HG02870 (cell line): ENCODE measurements around the gene MUC2.

Experiments
- ATAC-seq: cut with Tn5 transposase; IDR thresholded peaks from one replicate; pipeline ENCODE4 v1.9.1; 2021; ENCODE audit warnings: mild to moderate bottlenecking, moderate library complexity; ENCODE audit not compliant: unreplicated experiment

Gene MUC2

DNA sequence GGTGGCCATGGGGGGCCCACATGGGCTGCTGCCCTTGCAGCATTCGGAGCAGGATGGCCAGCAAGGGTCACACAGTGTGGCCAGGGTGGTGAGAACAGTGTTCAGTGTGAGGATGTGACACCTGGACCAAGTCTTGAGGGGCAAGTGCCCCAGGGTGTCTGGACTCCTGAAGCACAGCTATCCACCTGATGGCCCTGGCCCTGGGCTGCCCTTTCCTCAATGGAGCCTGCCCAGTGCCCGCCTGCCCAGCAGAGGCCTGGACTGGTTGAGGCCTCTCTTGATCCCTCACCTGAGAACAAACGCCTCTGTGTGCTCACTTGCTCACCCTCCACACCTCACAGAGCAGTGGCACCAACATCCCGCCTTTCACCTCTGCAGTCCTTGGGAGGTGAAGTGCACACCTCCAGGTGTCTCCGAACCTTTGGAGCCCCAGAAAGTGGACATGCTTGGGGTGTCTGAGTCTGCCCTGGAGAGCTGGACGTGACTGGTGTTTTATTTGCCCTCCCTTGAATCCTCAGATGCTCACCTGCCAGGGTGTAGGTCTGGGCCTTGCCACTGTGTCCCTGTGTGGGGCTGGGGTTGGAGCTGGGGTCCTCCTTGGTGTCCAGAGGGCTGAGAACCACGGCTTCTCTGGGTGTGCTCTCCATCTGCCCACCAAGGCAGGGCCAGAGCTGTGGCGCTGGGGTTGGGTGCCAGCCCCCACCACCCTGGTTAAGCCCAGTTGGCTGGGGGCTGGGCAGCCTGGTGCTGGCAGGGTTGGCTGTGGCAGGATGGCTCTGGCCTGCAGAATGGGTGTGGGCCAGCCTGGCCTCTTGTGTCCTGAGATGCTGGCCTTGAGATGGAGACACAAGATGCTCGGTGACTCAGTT, 3.8 kb upstream of the MUC2 start:
- ATAC-seq, result no peak

DNA sequence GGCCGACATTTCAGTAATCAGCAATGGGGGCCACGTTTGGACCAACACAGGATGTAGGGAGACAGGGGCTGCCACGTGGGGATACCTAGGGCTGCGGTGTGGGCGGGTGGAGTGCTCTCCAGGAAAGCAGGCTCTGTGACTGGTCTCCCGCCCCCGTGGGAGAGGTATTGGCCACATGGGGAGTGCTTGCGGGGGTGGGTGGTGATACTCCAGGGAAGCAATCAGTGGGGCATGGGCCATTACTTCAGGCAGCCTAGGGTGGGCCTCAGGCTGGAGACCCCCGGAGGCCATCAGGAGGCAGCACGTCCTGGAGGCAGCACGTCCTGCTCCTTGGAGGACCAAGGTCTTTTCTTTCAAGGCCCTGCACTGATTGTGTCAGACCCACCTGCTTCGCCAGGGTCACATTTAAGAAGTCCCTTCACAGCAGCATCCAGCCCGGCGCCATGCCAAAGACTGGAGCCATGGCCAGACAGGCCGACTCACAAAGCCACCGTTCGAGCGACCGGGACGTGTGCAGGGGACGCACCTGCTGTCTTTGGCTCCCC, 3.0 kb upstream of the MUC2 start:
- ATAC-seq, result no peak

DNA sequence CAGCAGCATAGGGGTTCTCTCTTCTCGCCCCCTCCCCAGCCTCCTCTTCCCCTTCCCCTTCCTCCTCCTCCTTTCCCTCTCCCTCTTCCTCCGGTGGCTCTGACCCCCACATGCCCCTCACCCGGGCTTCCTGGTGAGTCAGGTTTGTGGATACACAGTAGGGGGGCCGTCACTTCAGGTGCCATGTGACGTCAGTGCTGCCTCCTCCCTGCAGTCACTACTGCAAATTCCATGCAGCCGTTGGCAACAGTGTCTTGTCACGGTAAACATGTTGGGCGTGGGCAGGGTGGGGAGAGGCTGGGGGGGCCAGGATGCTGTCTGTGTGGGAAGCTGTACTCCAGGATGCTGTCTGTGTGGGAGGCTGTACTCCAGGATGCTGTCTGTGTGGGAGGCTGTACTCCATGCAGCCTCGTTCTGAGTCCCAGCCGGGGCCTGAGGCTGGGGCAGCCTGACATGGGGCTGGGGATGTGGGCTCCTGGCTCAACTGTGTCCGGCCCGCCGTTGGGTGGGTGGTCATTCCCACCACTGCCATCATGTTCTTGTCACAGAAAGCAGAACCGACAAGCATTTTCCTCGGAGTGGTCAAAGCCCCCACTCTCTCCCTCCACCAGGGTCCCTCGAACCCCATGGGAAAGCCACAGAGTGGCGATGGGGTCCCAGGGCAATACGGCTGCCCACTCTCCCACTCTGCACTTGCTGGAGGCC, 2.4 kb upstream of the MUC2 start:
- ATAC-seq, result no peak

DNA sequence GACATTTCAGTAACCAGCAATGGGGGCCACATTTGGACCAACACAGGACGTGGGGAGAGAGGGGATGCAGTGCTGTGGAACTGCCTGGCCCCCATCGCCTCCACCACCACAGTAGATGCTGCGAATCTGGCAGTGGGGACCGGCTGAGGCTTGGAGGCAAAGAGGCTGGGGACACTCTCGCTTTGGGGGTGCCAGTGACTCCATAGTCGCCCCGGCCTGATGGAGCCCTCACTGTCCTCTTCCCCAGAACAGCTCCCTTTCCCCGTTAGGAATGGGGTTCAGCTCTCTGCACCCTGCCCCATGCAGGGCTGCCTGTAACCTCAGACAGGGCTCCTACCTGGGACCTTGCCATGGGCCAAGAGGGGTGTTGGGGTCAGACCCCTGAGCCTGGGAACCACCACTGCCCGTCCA, 1.8 kb upstream of the MUC2 start:
- no peak for ATAC-seq

DNA sequence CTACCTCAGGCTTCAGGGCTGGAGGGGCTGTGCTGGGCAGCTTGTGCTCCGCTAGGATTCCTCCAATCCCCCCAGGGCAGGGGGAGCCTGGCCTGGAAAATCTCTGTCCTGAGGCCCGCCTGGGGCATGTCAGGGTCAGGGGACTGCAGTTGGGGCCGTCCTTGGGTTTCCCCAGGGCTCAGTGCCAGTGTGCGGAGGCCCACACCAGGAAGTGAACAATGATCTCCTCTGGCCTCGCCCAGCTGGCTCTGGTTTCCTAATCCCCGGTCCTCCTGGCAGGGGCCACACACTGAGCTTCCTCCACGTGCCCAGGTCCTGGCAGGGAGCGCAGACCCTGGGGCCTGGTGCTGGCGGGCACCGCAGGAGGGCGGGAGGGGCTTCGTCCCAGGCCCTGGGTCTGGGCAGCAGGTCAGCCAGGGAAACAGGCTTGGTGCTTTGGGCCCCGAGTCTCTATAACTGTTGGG, 1.4 kb upstream of the MUC2 start:
- no peak for ATAC-seq

DNA sequence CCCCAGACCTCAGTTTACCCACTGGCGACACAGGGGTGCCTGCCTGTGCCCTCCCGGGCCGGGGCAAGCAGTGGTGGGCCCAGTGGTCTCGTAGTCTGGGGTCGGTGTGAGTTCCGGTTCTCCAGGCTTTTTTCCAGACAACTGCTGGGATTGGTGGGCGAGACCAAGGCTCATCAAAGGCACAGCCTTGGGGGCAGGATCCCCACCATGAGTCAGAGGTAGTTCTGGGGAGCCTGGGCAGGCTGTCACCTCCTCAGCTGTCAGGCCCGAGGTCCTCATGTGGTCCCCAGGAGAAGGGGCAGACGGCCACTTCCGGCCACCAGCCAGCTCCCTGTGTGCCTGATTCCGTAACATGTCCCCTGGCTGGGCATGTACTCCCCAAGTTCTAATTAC, 827 bp upstream of the MUC2 start:
- no peak for ATAC-seq

DNA sequence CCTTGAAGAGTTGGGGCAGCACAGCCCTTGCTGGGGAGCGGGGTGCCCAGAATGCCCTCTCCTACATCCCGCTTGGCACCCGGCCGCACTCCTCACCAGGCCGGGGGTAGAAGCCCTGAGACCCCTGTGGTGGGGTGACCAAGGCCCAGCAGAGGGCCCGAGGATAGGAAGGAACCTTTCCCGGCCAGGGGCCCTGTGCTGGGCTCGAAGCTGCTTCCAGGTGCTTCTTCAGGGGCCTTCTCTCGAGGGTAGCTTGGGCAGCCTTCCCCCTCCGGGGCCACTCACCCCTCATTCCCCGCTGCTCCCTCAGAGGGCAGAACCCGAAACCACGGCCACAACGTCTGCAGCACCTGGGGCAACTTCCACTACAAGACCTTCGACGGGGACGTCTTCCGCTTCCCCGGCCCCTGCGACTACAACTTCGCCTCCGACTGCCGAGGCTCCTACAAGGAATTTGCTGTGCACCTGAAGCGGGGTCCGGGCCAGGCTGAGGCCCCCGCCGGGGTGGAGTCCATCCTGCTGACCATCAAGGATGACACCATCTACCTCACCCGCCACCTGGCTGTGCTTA, 752 bp downstream of the MUC2 start:
- no peak for ATAC-seq

DNA sequence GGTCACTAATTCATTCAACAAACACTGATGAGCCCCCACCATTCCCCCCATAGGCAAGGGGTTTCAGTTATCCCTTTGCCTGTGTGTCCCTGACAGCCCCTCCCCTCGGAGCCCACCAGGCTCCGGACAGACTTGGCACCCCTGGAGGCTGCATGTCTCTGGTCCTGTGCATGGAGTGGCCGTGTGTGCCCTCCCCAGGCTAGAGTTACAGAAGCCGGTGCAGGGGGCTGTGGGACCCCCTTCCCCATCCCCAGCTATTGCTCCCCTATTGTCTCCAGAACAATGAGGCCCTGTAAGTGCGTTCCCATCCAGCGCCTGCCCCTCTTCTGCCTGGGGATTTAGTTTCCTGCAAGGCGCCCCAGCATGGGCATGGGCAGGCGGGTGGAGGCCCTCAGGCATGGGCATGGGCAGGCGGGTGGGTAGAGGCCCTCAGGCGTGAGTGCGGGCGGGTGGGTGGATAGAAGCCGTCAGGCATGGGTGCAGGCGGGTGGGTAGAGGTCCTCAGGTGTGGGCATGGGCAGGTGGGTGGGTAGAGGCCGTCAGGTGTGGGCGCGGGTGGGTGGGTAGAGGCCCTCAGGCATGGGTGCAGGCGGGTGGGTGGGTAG, 1.5 kb downstream of the MUC2 start:
- no peak for ATAC-seq

DNA sequence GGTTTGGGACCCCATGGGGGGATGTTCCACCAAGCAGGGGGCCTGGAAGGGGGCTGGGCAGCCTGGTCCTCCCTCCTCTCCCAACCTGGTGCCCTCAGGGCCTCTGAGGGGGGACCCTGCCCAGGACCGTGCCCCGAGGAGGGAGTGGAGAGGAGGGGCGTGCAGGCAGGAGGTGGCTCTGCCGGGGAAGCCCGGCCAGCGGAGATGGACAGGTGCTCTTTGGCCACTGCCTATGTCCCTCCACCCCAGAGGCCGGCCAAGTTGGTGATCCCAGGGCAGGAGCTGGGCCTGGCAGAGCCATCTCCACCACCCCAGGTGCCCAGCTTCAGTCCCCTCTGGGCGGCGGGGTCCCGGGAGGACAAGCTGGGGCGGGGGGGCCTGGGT, 2.4 kb downstream of the MUC2 start:
- no peak for ATAC-seq

DNA sequence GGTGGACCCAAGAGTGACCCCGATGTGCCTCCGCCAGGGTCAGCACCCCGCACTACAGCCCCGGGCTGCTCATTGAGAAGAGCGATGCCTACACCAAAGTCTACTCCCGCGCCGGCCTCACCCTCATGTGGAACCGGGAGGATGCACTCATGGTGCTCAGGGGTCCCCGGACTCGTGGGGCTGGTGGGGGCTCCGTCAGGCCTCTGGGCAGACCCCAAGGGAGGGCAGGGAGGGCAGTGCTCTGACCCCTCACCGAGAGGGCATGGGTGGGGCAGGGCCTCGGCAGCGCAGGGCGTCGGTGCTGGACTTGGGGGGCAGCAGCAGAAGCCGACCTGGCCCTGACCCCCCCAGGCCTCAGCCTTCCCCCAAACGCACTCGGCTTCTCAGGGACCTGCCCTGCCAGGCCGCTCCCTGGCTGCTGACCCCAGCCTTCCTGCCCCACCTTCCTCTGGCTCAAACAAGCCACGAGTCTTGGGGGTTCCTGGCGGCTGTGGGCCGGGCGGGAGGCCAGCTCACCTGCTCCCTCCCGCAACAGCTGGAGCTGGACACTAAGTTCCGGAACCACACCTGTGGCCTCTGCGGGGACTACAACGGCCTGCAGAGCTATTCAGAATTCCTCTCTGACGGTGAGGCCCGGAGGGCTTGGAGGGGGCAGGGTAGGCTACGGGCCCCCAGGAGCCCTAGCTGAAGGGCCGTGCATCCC, 2.9 kb downstream of the MUC2 start:
- no peak for ATAC-seq

DNA sequence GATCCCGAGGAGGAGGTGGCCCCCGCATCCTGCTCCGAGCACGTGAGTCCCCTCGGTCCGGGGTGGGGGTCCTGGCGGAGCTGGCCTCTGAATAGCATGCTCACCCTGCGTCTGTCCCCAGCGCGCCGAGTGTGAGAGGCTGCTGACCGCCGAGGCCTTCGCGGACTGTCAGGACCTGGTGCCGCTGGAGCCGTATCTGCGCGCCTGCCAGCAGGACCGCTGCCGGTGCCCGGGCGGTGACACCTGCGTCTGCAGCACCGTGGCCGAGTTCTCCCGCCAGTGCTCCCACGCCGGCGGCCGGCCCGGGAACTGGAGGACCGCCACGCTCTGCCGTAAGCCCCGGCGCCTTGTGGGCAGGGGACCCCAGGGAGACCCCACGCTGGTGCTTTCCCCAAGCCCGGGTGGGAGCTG, 3.5 kb downstream of the MUC2 start:
- no peak for ATAC-seq

DNA sequence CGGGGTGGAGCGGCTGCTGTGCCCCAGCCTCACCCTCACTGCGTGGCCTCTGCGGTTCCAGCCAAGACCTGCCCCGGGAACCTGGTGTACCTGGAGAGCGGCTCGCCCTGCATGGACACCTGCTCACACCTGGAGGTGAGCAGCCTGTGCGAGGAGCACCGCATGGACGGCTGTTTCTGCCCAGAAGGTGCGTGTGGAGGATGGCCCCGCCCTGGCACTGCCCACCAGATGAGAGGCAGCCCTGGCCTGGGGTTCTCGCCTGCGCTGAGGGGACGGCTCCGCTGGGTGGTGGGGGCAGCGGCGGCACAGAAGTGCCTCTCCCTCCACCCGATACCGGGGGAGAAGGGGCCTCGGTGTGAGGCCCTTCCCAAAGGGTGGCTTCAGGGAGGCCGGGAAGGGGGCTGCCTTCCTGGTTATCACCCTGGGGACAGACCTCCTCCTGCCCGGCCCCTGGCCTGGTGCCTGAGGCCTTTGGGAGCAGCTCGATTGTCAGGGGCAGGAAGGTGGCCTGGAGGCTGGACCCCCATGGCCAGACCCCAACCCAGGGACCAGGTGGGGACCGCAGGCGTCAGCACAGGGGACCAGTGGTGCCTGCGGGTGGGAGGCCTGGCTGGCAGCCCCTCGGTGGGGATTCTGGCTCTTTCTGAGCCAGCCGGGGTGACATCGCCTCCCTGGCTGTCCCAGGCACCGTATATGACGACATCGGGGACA, 7.1 kb downstream of the MUC2 start:
- ATAC-seq, result no peak

DNA sequence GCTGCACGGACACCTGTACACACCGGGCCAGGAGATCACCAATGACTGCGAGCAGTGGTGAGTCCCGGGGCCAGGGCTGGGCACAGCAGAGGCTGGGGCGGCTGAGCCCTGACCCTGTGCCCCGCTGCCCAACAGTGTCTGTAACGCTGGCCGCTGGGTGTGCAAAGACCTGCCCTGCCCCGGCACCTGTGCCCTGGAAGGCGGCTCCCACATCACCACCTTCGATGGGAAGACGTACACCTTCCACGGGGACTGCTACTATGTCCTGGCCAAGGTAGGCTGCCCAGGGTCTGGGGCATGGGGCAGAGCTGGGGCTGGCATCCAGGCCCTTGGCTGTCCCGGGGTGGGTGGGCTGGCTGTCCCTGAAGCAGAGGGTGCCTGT, 7.7 kb downstream of the MUC2 start:
- ATAC-seq, result no peak

DNA sequence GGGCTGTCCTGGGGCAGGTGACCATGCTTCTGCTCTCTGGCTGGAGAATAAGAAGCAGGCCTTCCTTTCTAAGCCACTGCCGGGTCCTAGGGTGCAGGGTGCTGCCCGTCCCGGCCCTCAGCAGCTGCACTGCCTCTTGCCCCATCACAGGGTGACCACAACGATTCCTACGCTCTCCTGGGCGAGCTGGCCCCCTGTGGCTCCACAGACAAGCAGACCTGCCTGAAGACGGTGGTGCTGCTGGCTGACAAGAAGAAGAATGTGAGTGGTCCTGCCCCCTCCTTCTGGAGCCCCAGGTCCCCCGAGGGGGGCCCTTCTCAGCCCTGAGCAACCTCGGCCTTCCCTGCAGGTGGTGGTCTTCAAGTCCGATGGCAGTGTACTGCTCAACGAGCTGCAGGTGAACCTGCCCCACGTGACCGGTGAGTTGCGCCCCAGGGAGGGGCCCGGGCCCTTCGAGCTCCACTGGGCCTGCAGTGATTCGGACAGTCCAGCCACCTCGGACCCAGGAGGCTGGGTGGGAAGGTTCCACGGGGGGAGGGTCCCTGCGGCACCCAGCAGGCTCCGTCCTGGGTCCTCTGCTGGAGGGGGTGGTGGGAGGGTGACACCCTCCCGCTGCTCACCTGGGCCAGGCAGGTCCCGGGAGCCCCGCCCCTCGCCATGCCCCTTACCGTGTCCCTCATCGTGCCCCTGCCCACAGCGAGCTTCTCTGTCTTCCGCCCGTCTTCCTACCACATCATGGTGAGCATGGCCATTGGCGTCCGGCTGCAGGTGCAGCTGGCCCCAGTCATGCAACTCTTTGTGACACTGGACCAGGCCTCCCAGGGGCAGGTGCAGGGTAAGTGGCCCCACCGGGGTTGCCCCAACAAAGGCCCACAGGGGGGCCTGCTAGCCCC, 8.3 kb downstream of the MUC2 start:
- ATAC-seq, result no peak

DNA sequence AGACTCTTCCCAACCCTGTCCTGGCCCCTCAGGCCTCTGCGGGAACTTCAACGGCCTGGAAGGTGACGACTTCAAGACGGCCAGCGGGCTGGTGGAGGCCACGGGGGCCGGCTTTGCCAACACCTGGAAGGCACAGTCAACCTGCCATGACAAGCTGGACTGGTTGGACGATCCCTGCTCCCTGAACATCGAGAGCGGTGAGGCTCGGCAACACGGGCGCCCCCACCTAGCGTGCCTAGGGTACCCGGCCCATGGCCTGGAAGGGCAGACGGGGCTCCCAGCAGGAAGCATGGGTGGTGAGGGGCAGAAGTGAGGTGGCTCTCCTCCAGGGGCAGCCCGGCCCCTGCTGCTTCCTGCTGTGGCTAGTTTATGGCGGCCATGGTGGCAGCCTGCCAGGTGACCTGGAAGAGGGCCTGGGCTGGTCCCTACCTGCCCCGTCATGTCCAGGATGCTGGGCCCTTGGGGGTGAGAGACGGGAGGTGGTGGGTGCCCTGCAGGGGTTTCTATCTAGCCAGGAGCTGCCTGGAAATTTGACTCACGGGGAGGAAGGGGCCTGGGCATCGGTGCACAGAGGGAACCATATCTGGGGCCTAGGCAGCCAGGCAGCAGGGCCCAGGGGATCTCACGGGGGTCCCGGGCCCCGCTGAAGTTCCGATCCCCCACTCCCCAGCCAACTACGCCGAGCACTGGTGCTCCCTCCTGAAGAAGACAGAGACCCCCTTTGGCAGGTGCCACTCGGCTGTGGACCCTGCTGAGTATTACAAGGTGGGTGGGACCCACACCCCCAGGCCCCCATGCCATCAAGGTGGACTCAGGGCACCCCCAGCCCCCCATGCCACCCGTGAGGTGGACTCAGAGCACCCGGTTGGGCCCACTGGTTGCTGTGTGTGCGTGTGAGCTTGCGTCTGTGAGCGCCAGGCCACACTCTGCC, 9.2 kb downstream of the MUC2 start:
- ATAC-seq, result no peak

DNA sequence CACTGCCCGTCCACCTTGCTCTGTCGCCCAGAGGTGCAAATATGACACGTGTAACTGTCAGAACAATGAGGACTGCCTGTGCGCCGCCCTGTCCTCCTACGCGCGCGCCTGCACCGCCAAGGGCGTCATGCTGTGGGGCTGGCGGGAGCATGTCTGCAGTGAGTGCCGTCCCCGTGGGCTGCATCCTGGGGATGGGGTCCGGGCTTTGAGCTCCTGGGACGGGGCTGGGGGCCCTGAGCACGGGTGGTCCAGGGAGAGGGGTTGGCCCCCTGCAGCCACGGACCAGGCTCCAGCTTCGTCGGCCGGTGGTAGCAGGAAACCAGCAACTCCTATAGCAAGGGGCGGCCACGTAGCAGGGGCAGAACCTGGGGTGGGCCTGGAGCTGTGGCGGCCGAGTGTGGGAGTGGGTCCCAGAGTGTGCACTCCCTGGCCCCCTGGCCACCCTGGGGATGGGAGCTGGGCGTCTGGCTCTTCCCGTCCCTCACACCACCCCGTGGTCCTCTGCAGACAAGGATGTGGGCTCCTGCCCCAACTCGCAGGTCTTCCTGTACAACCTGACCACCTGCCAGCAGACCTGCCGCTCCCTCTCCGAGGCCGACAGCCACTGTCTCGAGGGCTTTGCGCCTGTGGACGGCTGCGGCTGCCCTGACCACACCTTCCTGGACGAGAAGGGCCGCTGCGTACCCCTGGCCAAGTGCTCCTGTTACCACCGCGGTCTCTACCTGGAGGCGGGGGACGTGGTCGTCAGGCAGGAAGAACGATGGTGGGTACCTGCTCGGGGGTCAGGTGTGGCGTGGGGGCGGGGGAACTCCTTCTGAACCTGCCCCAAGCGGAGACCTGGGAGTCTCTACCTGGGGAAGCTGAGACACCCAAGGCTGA, 10.1 kb downstream of the MUC2 start:
- ATAC-seq, result no peak
